ENCODE results near the gene SRF. TPM values are rescaled to one million over a fixed set of nuclear protein-coding genes. Genes with fewer than 3 reads are reported as not detected.

SRF gene
- total and polyA plus RNA-seq, 7 experiments from 2014 or later: 4.0 to 49.4 (median 25.7) TPM

DNA sequence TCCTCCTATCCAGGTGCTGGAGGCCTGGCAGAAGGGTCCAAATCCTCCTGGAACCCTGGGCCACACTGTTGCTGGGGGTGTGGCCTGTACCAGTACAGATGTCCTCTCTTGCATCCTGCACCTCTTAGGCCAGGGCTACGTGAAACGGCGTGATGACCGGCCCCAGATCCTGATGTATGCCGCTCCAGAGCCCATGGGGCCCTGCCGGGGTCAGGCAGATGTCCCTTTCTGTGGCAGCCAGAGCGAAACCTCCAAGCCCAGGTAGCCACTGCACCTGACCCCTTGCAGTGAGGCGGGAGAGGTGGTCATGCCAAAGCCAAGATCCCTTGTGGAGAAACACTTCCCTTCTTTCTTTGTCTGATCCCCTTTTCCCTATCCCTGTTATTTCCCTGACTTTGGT, 44.0 kb downstream of the SRF start:
- DNase-seq: no peak
- no peak overlapping the region for H3K4me3 ChIP-seq (ENCODE audit: low read length)
- H3K9me3 ChIP-seq (ENCODE audit: control insufficient read depth in 2 of 3, low read length in 3 of 3): no peaks in the 10 kb centered on the region
- intact Hi-C loops (cut with micrococcal nuclease): no loop called here
- no peaks in the 10 kb centered on the region for H3K4me1 ChIP-seq (ENCODE audit: control insufficient read depth in 2 of 2, insufficient read depth in 2 of 2, low read length in 2 of 2)
- H3K27ac ChIP-seq (ENCODE audit: low read depth, low read length): no peak overlapping the region
- POLR2A ChIA-PET: interaction anchor here (0.7 to 1.9 kb wide), 2 partner anchors 9 to 15 kb away, joined by 3 to 4 read pairs; partner anchors contain the start of gene DNPH1
- H3K4me1 Mint-ChIP-seq: peaks cover 0 to 11% (median 5%) of the 10 kb centered on the region in 7 donors
- no peaks in the 10 kb centered on the region for H3K9me3 Mint-ChIP-seq
- H3K27me3 ChIP-seq (ENCODE audit: control insufficient read depth in 2 of 2, insufficient read depth in 2 of 2, low read length in 2 of 2): no peaks in the 10 kb centered on the region
- CTCF ChIA-PET: no interaction called here
- peaks cover 0 to 54% (median 6%) of the 10 kb centered on the region in 3 experiments for H3K36me3 ChIP-seq (ENCODE audit: control insufficient read depth in 2 of 3, insufficient read depth in 3 of 3, low read length in 3 of 3)
- no peaks in the 10 kb centered on the region for H3K27me3 Mint-ChIP-seq
- H3K36me3 Mint-ChIP-seq: peaks cover 12 to 47% (median 18%) of the 10 kb centered on the region in 5 donors
- ATAC-seq: no peak
- peak overlapping the region in 4 of 9 donors; percentile 10 to 46 (median 30) for H3K27ac Mint-ChIP-seq
- H3K4me3 Mint-ChIP-seq: no peak overlapping the region

GRCh38 chr6:43216200-43216599, 45.1 kb downstream of the SRF start:
- intact Hi-C loops (cut with micrococcal nuclease): no loop called here
- H3K27ac ChIP-seq (ENCODE audit: low read depth, low read length): no peak overlapping the region
- Mint-ChIP-seq H3K9me3 (no peaks in the 10 kb centered on the region), H3K36me3 (peaks cover 12 to 48% (median 20%) of the 10 kb centered on the region in 5 donors), H3K4me3 (no peak overlapping the region), H3K4me1 (peaks cover 0 to 15% (median 6%) of the 10 kb centered on the region in 7 donors), H3K27me3 (no peaks in the 10 kb centered on the region), H3K27ac (no peak overlapping the region)
- POLR2A ChIA-PET: interaction anchor here (1.9 kb wide), 1 partner anchor 13 kb away, joined by 4 read pairs; the partner anchor contains the start of gene DNPH1
- no peaks in the 10 kb centered on the region for H3K27me3 ChIP-seq (ENCODE audit: control insufficient read depth in 2 of 2, insufficient read depth in 2 of 2, low read length in 2 of 2)
- no peaks in the 10 kb centered on the region for H3K4me1 ChIP-seq (ENCODE audit: control insufficient read depth in 2 of 2, insufficient read depth in 2 of 2, low read length in 2 of 2)
- ATAC-seq: no peak
- no peak overlapping the region for H3K4me3 ChIP-seq (ENCODE audit: low read length)
- peaks cover 0 to 65% (median 6%) of the 10 kb centered on the region in 3 experiments for H3K36me3 ChIP-seq (ENCODE audit: control insufficient read depth in 2 of 3, insufficient read depth in 3 of 3, low read length in 3 of 3)
- CTCF ChIA-PET: interaction anchor here (1.1 kb wide), 1 partner anchor 13 kb away, joined by 3 read pairs; the partner anchor contains the start of gene DNPH1
- no peaks in the 10 kb centered on the region for H3K9me3 ChIP-seq (ENCODE audit: control insufficient read depth in 2 of 3, low read length in 3 of 3)
- no peak for DNase-seq

DNA sequence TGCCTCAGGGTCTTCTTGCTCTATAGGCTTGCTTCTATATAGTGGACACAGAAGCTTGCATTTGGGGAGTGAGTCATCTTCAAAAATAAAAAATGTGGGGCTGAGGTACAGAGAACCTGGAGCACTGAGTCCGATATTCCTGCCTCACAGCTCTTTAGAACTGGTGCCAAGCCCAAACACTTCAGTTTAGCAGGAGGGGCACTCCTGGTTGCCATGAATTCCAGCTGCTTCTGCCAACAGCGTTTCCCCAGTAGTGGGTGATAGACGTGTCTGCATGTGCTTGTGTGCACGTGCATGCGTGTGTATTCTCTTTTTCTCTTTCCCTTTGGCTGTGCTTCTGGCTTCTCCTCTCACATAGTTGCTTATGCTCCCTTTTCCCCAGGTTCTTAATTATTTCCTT, 46.3 kb downstream of the SRF start:
- H3K27ac ChIP-seq (ENCODE audit: low read depth, low read length): no peak overlapping the region
- ChIA-PET POLR2A (no interaction called here), CTCF (interaction anchor here (0.6 kb wide), 1 partner anchor 181 kb away, joined by 5 read pairs; no protein-coding TSS in a partner anchor)
- H3K9me3 ChIP-seq (ENCODE audit: control insufficient read depth in 2 of 3, low read length in 3 of 3): no peaks in the 10 kb centered on the region
- peaks cover 12 to 44% (median 20%) of the 10 kb centered on the region in 5 donors for H3K36me3 Mint-ChIP-seq
- no peak for DNase-seq
- H3K9me3 Mint-ChIP-seq: no peaks in the 10 kb centered on the region
- H3K27me3 ChIP-seq (ENCODE audit: control insufficient read depth in 2 of 2, insufficient read depth in 2 of 2, low read length in 2 of 2): no peaks in the 10 kb centered on the region
- intact Hi-C loops (cut with micrococcal nuclease): no loop called here
- no peaks in the 10 kb centered on the region for H3K27me3 Mint-ChIP-seq
- no peak overlapping the region for H3K4me3 Mint-ChIP-seq
- H3K4me1 ChIP-seq (ENCODE audit: control insufficient read depth in 2 of 2, insufficient read depth in 2 of 2, low read length in 2 of 2): no peaks in the 10 kb centered on the region
- H3K27ac Mint-ChIP-seq: peak overlapping the region in 2 of 9 donors; percentile 11 to 45
- ATAC-seq: no peak
- H3K4me1 Mint-ChIP-seq: peaks cover 0 to 22% (median 12%) of the 10 kb centered on the region in 7 donors
- H3K36me3 ChIP-seq (ENCODE audit: control insufficient read depth in 2 of 3, insufficient read depth in 3 of 3, low read length in 3 of 3): peaks cover 0 to 73% (median 6%) of the 10 kb centered on the region in 3 experiments
- H3K4me3 ChIP-seq (ENCODE audit: low read length): no peak overlapping the region

DNA sequence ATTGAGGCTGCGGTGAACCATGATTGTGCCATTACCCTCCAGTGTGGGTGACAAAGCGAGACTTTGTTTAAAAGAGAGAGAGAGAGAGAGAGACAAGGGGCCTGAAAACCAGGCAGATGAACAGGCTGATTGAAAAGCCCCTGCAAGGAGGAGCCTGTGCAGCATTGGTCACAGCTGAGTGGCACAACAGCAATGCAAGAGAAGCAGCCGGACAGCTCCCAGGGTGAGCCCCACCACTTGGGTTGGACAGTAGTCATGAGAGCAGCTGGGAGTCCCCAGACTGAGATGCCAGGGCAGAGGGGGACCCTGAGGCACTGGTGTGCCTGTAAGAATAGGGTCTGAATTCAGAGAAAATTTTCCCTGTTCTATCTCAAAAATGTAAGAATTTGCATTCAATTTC, 48.0 kb downstream of the SRF start:
- DNase-seq: no peak

GRCh38 chr6:43219814-43220213, 48.7 kb downstream of the SRF start:
- Mint-ChIP-seq H3K27ac (peak overlapping the region in 7 of 9 donors; percentile 63 to 81 (median 75)), H3K36me3 (peaks cover 12 to 35% (median 20%) of the 10 kb centered on the region in 5 donors), H3K9me3 (no peaks in the 10 kb centered on the region), H3K27me3 (no peaks in the 10 kb centered on the region), H3K4me3 (no peak overlapping the region), H3K4me1 (peaks cover 13 to 43% (median 30%) of the 10 kb centered on the region in 7 donors)
- no peak overlapping the region for H3K4me3 ChIP-seq (ENCODE audit: low read length)
- H3K27ac ChIP-seq (ENCODE audit: low read depth, low read length): no peak overlapping the region
- CTCF ChIA-PET: no interaction called here
- H3K4me1 ChIP-seq (ENCODE audit: control insufficient read depth in 2 of 2, insufficient read depth in 2 of 2, low read length in 2 of 2): peaks cover 14 to 17% of the 10 kb centered on the region in 2 donors
- no peak for ATAC-seq
- intact Hi-C loops (cut with micrococcal nuclease): loop anchor here in 1 of 2 donors (10.0 kb wide), 1 partner anchor 1485 kb away; the partner anchor contains the start of gene TFEB
- no peaks in the 10 kb centered on the region for H3K27me3 ChIP-seq (ENCODE audit: control insufficient read depth in 2 of 2, insufficient read depth in 2 of 2, low read length in 2 of 2)
- no peak for DNase-seq
- peaks cover 0 to 73% (median 6%) of the 10 kb centered on the region in 3 experiments for H3K36me3 ChIP-seq (ENCODE audit: control insufficient read depth in 2 of 3, insufficient read depth in 3 of 3, low read length in 3 of 3)
- POLR2A ChIA-PET: interaction anchor here (0.8 to 1.2 kb wide), 2 partner anchors 20 to 216 kb away, joined by 3 read pairs; no protein-coding TSS in a partner anchor
- H3K9me3 ChIP-seq (ENCODE audit: control insufficient read depth in 2 of 3, low read length in 3 of 3): no peaks in the 10 kb centered on the region

More for the DNA sequence above, 48.0 kb downstream of the SRF start:
- ChIA-PET CTCF (no interaction called here), POLR2A (interaction anchor here (0.8 kb wide), 1 partner anchor 216 kb away, joined by 3 read pairs; no protein-coding TSS in a partner anchor)
- Histone ChIP-seq H3K4me3 (ENCODE audit: low read length) (no peak overlapping the region), H3K27me3 (ENCODE audit: control insufficient read depth in 2 of 2, insufficient read depth in 2 of 2, low read length in 2 of 2) (no peaks in the 10 kb centered on the region), H3K27ac (ENCODE audit: low read depth, low read length) (no peak overlapping the region), H3K9me3 (ENCODE audit: control insufficient read depth in 2 of 3, low read length in 3 of 3) (no peaks in the 10 kb centered on the region), H3K36me3 (ENCODE audit: control insufficient read depth in 2 of 3, insufficient read depth in 3 of 3, low read length in 3 of 3) (peaks cover 0 to 76% (median 6%) of the 10 kb centered on the region in 3 experiments), H3K4me1 (ENCODE audit: control insufficient read depth in 2 of 2, insufficient read depth in 2 of 2, low read length in 2 of 2) (peaks cover 8 to 10% of the 10 kb centered on the region in 2 donors)
- intact Hi-C loops (cut with micrococcal nuclease): no loop called here
- H3K36me3 Mint-ChIP-seq: peaks cover 12 to 36% (median 20%) of the 10 kb centered on the region in 5 donors
- peaks cover 9 to 37% (median 24%) of the 10 kb centered on the region in 7 donors for H3K4me1 Mint-ChIP-seq
- H3K4me3 Mint-ChIP-seq: no peak overlapping the region
- H3K9me3 Mint-ChIP-seq: no peaks in the 10 kb centered on the region
- H3K27ac Mint-ChIP-seq: peak overlapping the region in 6 of 9 donors; percentile 44 to 73 (median 58)
- H3K27me3 Mint-ChIP-seq: no peaks in the 10 kb centered on the region
- ATAC-seq: no peak

DNA sequence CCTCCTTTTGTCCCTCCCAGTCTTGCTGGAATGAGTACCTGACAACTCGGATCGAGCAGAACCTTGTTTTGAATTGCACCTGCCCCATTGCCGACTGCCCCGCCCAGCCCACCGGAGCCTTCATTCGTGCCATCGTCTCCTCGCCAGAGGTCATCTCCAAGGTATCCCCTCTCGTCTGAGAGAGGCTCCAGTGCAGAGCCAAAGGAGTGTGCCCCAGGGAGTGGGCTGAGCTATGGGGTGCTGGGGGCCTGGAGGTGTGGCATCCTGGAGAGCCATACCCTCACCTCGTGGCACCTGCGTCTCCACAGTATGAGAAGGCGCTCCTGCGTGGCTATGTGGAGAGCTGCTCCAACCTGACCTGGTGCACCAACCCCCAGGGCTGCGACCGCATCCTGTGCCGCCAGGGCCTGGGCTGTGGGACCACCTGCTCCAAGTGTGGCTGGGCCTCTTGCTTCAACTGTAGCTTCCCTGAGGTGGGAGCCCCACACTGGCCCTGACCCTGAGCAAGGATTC, 49.4 kb downstream of the SRF start:
- intact Hi-C loops (cut with micrococcal nuclease): loop anchor here in 1 of 2 donors (10.0 kb wide), 1 partner anchor 1486 kb away; the partner anchor contains the start of gene TFEB
- Histone ChIP-seq H3K9me3 (ENCODE audit: control insufficient read depth in 2 of 3, low read length in 3 of 3) (no peaks in the 10 kb centered on the region), H3K27me3 (ENCODE audit: control insufficient read depth in 2 of 2, insufficient read depth in 2 of 2, low read length in 2 of 2) (no peaks in the 10 kb centered on the region), H3K36me3 (ENCODE audit: control insufficient read depth in 2 of 3, insufficient read depth in 3 of 3, low read length in 3 of 3) (peaks cover 0 to 66% (median 6%) of the 10 kb centered on the region in 3 experiments), H3K4me3 (ENCODE audit: low read length) (no peak overlapping the region), H3K4me1 (ENCODE audit: control insufficient read depth in 2 of 2, insufficient read depth in 2 of 2, low read length in 2 of 2) (peaks cover 14 to 23% of the 10 kb centered on the region in 2 donors), H3K27ac (ENCODE audit: low read depth, low read length) (no peak overlapping the region)
- ChIA-PET POLR2A (interaction anchor here (0.9 to 1.2 kb wide), 3 partner anchors 21 to 163 kb away, joined by 3 read pairs; no protein-coding TSS in a partner anchor), CTCF (interaction anchor here (0.8 kb wide), 1 partner anchor 53 kb away, joined by 3 read pairs; no protein-coding TSS in a partner anchor)
- no peak for ATAC-seq
- Mint-ChIP-seq H3K27me3 (no peaks in the 10 kb centered on the region), H3K9me3 (no peaks in the 10 kb centered on the region), H3K27ac (peak overlapping the region; percentile 42 to 100 (median 94)), H3K36me3 (peaks cover 9 to 29% (median 17%) of the 10 kb centered on the region in 5 donors), H3K4me3 (no peak overlapping the region), H3K4me1 (peaks cover 16 to 48% (median 34%) of the 10 kb centered on the region in 7 donors)
- no peak for DNase-seq

Data from naive thymus-derived CD4-positive, alpha-beta T cell (primary cell).